ENCODE data around the gene CDH4. TPM values are rescaled to one million over a fixed set of nuclear protein-coding genes. Genes with fewer than 3 reads are reported as not detected.

Gene CDH4
- total and polyA plus RNA-seq, 10 donors: 0.30 to 20.1 (median 7.7) TPM

GRCh38 chr20:61757678-61758563, 505.9 kb downstream of the CDH4 start:
- peaks cover 0 to 11% (median 2%) of the 10 kb centered on the region in 6 donors for H3K4me1 ChIP-seq
- H3K36me3 ChIP-seq: no peaks in the 10 kb centered on the region
- TF ChIP-seq CTCF (IDR thresholded peaks at IDR 0.05 in 8 of 11, conservative IDR thresholded peaks at IDR 0.05 in 3 of 11) (no peak), POLR2AphosphoS5 (IDR thresholded peaks at IDR 0.05) (no peak), POLR2A (IDR thresholded peaks at IDR 0.05) (no peak)
- intact Hi-C loops (cut with DNase I; ENCODE audit: low total_unique reads): no loop called here
- DNase-seq: peak; percentile 67
- no peak overlapping the region for H3K4me3 ChIP-seq
- WGBS, 5 donors: 83 to 88% (median 85%) methylated on average over 19 to 25 of the region's 25 CpGs
- peaks cover 0 to 3% (median 0%) of the 10 kb centered on the region in 7 donors for H3K27me3 ChIP-seq (replicated peaks in 1 of 7)
- no peaks in the 10 kb centered on the region for H3K9me3 ChIP-seq
- H3K27ac ChIP-seq: no peak overlapping the region

- Histone ChIP-seq H3K9me3 (no peaks in the 10 kb centered on the region), H3K4me3 (no peak overlapping the region), H3K27ac (no peak overlapping the region), H3K27me3 (replicated peaks in 1 of 7) (peaks cover 0 to 5% (median 0%) of the 10 kb centered on the region in 7 donors), H3K4me1 (peaks cover 0 to 4% (median 0%) of the 10 kb centered on the region in 6 donors), H3K36me3 (no peaks in the 10 kb centered on the region)
- peak; percentile 46 for DNase-seq
- no peak for TF ChIP-seq POLR2AphosphoS5 (IDR thresholded peaks at IDR 0.05)
- TF ChIP-seq POLR2A (IDR thresholded peaks at IDR 0.05): no peak
- TF ChIP-seq CTCF (IDR thresholded peaks at IDR 0.05 in 8 of 11, conservative IDR thresholded peaks at IDR 0.05 in 3 of 11): no peak
- intact Hi-C loops (cut with DNase I; ENCODE audit: low total_unique reads): no loop called here
- WGBS, 5 donors: 85 to 97% (median 92%) methylated on average over 12 to 25 of the region's 25 CpGs
Measured at GRCh38 chr20:61758564-61759200, 506.6 kb downstream of the CDH4 start.

GRCh38 chr20:61759286-61760065, 507.4 kb downstream of the CDH4 start:
- DNase-seq: peak; percentile 50
- no peaks in the 10 kb centered on the region for H3K4me1 ChIP-seq
- 81 to 93% (median 89%) methylated on average over 22 of the region's 22 CpGs for WGBS, 5 donors
- TF ChIP-seq POLR2A (IDR thresholded peaks at IDR 0.05) (no peak), CTCF (IDR thresholded peaks at IDR 0.05 in 8 of 11, conservative IDR thresholded peaks at IDR 0.05 in 3 of 11) (no peak), POLR2AphosphoS5 (IDR thresholded peaks at IDR 0.05) (no peak)
- intact Hi-C loops (cut with DNase I; ENCODE audit: low total_unique reads): no loop called here
- H3K36me3 ChIP-seq: no peaks in the 10 kb centered on the region
- H3K4me3 ChIP-seq: no peak overlapping the region
- peaks cover 0 to 6% (median 0%) of the 10 kb centered on the region in 7 donors for H3K27me3 ChIP-seq (replicated peaks in 1 of 7)
- no peak overlapping the region for H3K27ac ChIP-seq
- no peaks in the 10 kb centered on the region for H3K9me3 ChIP-seq
